Uterus (tissue), 4 donors: ENCODE measurements around the gene C5orf47. TPM values are rescaled to one million over a fixed set of nuclear protein-coding genes. Genes with fewer than 3 reads are reported as not detected.

Experiments used
- DNase-seq, 2 donors: peaks; one replicate each; pipeline ENCODE4 v3.0.0-alpha.2; 2019 to 2020
- H3K27ac ChIP-seq, 2 donors: fragments of 200-600 bp; sonication (generic); 1 replicate in 1 of 2; 2 replicates in 1 of 2; pipeline ENCODE4 v1.5.1; 2016 to 2018
- H3K27me3 ChIP-seq, 2 donors: fragments of 200-600 bp; sonication (generic); one replicate each; pipeline ENCODE4 v1.5.1; 2018 to 2019; ENCODE audit warnings: control low read depth in 1 of 2
- H3K36me3 ChIP-seq, 2 donors: fragments of 200-600 bp; sonication (generic); one replicate each; pipeline ENCODE4 v1.5.1; 2019; ENCODE audit warnings: control low read depth in 1 of 2
- H3K4me1 ChIP-seq, 2 donors: fragments of 200-600 bp; sonication (generic); one replicate each; pipeline ENCODE4 v1.5.1; 2018 to 2019; ENCODE audit warnings: control low read depth in 1 of 2
- H3K4me3 ChIP-seq, 2 donors: fragments of 200-600 bp; sonication (generic); 1 replicate in 1 of 2; 2 replicates in 1 of 2; pipeline ENCODE4 v1.5.1; 2018 to 2019; ENCODE audit warnings: mild to moderate bottlenecking in 1 of 2
- H3K9me3 ChIP-seq, 2 donors: fragments of 200-600 bp; sonication (generic); one replicate each; pipeline ENCODE4 v1.5.1; 2019; ENCODE audit warnings: control low read depth in 1 of 2
- CTCF ChIP-seq, 4 experiments: fragments of 200-600 bp in 2 of 4; fragments of 450-650 bp in 2 of 4; sonication (generic) in 2 of 4; IDR thresholded peaks; one replicate each; pipeline ENCODE4 v1.5.1; 2016 to 2019; ENCODE audit warnings: antibody characterized with exemption in 4 of 4, mild to moderate bottlenecking in 2 of 4, moderate library complexity in 1 of 4
- POLR2A ChIP-seq, 2 donors: fragments of 450-650 bp; IDR thresholded peaks; one replicate each; pipeline ENCODE4 v1.6.1; 2016; ENCODE audit warnings: antibody characterized with exemption in 2 of 2, mild to moderate bottlenecking in 1 of 2, moderate library complexity in 1 of 2
- intact Hi-C: fragments of 100-400 bp; cut with DNase I; formaldehyde crosslinking; loops from one replicate; pipeline ENCODE4 v1.15.1; 2023; ENCODE audit warnings: low total_unique reads
- total RNA-seq, 4 donors: library from RNA; depleted of rRNA in 3 of 4; stranded (reverse); fragments of >200 nt in 3 of 4; gene quantifications; one replicate each; pipeline versions ENCODE4 v1.1.0 to v1.2.4, GENCODE V29; 2014 to 2023
- donor health status: DM: yes; HTN: yes; CAD: no.

Gene C5orf47
- under 1 TPM in 1 of 4 donors, not detected in 3; 0.21 TPM for total RNA-seq

- no peaks in the 10 kb centered on the region for H3K36me3 ChIP-seq
- no peak within 1 kb of the TSS for H3K27ac ChIP-seq
- no peak for DNase-seq
- H3K4me1 ChIP-seq, result no peaks in the 10 kb centered on the region
- intact Hi-C loops, result no loop called here
- no peak within 1 kb of the TSS for H3K4me3 ChIP-seq
- no peak for TF ChIP-seq POLR2A (IDR thresholded peaks at IDR 0.05)
- H3K9me3 ChIP-seq, result no peaks in the 10 kb centered on the region
- no peaks in the 10 kb centered on the region for H3K27me3 ChIP-seq
Observed at GRCh38 chr5:173988554-173989431, at the start of gene C5orf47. TSS of gene C5orf47 (plus strand) at chr5:173989170. CDS start at chr5:173989264, 94 bp downstream.

- TF ChIP-seq POLR2A (IDR thresholded peaks at IDR 0.05) (no peak), CTCF (IDR thresholded peaks at IDR 0.05) (no peak)
- Histone ChIP-seq H3K4me3 (no peak overlapping the region), H3K4me1 (no peaks in the 10 kb centered on the region), H3K9me3 (no peaks in the 10 kb centered on the region), H3K27me3 (no peaks in the 10 kb centered on the region), H3K36me3 (no peaks in the 10 kb centered on the region), H3K27ac (no peak overlapping the region)
- no peak for DNase-seq
- intact Hi-C loops, result no loop called here
Observed at GRCh38 chr5:173940269-173940668, 48.7 kb upstream of the C5orf47 start.

GRCh38 chr5:173941102-173941501 is 47.9 kb upstream of the C5orf47 start:
- H3K4me1 ChIP-seq, result no peaks in the 10 kb centered on the region
- H3K27ac ChIP-seq, result no peak overlapping the region
- intact Hi-C loops, result no loop called here

GRCh38 chr5:173941758-173942401 is 47.1 kb upstream of the C5orf47 start:
- H3K27me3 ChIP-seq, result no peaks in the 10 kb centered on the region
- no peaks in the 10 kb centered on the region for H3K36me3 ChIP-seq
- no peak overlapping the region for H3K4me3 ChIP-seq
- TF ChIP-seq POLR2A (IDR thresholded peaks at IDR 0.05) (no peak), CTCF (IDR thresholded peaks at IDR 0.05) (no peak)
- intact Hi-C loops, result no loop called here
- H3K4me1 ChIP-seq, result no peaks in the 10 kb centered on the region
- no peak overlapping the region for H3K27ac ChIP-seq
- no peak for DNase-seq
- no peaks in the 10 kb centered on the region for H3K9me3 ChIP-seq

More at GRCh38 chr5:173941102-173941501, 47.9 kb upstream of the C5orf47 start:
- Histone ChIP-seq H3K27me3 (no peaks in the 10 kb centered on the region), H3K4me3 (no peak overlapping the region), H3K36me3 (no peaks in the 10 kb centered on the region), H3K9me3 (no peaks in the 10 kb centered on the region)
- DNase-seq, result no peak
- TF ChIP-seq CTCF (IDR thresholded peaks at IDR 0.05) (no peak), POLR2A (IDR thresholded peaks at IDR 0.05) (no peak)

- H3K27me3 ChIP-seq, result no peaks in the 10 kb centered on the region
- TF ChIP-seq CTCF (IDR thresholded peaks at IDR 0.05) (no peak), POLR2A (IDR thresholded peaks at IDR 0.05) (no peak)
- H3K27ac ChIP-seq, result no peak overlapping the region
- H3K4me3 ChIP-seq, result no peak overlapping the region
- H3K4me1 ChIP-seq, result no peaks in the 10 kb centered on the region
- no peaks in the 10 kb centered on the region for H3K9me3 ChIP-seq
- intact Hi-C loops, result no loop called here
- no peak for DNase-seq
- H3K36me3 ChIP-seq, result no peaks in the 10 kb centered on the region
Observed at GRCh38 chr5:173944511-173944910, 44.5 kb upstream of the C5orf47 start.
